ENCODE results near the gene ANTKMT.
A peak's percentile ranks its signal among the peaks of the same experiment; 100 is the strongest.
"Not testable (repeated sequence)": the region's sequence is repeated elsewhere in the genome, so short reads cannot be mapped to it uniquely, and the experiment has no call there.

ANTKMT gene

DNA sequence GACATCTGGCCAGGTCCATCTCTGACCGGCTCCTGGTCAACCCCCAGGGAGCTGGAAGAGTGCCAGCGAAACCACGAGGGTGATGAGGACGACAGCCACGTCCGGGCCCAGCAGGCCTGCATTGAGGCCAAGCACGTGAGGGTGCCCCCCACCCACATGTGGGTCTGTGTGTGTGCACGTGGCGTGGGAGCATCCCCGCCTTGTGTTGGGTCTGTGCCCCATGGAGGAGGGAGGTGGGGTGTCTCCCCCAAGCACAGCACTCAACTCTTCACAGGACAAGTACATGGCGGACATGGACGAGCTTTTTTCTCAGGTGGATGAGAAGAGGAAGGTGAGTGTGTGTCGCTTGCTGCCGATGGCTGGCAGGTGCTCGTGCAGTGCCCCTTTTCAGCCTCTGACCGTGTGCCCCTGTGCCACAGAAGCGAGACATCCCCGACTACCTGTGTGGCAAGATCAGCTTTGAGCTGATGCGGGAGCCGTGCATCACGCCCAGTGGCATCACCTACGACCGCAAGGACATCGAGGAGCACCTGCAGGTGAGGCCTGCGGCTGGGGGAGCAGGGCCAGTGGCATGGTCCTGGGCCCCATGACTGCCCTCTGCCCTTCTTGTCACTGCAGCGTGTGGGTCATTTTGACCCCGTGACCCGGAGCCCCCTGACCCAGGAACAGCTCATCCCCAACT is 39.1 kb upstream of the ANTKMT start:
- peak in 1 of 2 experiments; percentile 5 for DNase-seq

DNA sequence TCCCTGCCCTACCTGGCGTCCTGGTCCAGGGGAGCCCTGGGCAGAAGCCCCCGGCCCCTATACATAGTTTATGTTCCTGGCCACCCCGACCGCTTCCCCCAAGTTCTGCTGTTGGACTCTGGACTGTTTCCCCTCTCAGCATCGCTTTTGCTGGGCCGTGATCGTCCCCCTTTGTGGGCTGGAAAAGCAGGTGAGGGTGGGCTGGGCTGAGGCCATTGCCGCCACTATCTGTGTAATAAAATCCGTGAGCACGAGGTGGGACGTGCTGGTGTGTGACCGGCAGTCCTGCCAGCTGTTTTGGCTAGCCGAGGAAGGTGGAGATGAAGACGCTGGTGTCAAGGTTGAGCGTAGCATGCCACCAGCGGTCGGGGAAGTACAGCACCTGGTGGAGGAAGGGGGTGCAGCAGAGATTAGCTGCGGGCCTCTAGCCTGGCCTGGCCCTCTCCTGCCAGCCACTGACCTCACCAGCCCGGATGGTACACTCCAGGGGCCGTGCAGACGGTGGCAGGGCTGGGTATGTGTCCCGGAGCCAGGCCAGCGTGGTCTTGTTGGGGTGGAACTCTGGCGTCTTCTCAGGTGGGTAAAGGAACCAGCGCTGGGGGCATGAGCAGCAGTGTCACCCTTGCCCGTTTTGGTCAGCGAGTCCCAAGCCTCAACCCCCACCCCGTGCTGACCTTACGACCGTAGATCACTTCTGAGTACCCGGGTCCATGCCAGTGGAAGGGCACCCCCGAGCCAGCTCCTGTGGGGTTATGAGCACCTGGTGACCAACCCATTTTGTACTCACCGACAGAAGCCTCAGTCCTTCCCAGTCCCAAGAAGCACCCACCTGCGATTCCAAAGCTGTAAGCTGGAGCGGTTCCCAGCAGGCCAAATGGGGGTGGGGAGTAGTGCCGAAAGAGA is 38.2 kb upstream of the ANTKMT start:
- DNase-seq: no peak

DNA sequence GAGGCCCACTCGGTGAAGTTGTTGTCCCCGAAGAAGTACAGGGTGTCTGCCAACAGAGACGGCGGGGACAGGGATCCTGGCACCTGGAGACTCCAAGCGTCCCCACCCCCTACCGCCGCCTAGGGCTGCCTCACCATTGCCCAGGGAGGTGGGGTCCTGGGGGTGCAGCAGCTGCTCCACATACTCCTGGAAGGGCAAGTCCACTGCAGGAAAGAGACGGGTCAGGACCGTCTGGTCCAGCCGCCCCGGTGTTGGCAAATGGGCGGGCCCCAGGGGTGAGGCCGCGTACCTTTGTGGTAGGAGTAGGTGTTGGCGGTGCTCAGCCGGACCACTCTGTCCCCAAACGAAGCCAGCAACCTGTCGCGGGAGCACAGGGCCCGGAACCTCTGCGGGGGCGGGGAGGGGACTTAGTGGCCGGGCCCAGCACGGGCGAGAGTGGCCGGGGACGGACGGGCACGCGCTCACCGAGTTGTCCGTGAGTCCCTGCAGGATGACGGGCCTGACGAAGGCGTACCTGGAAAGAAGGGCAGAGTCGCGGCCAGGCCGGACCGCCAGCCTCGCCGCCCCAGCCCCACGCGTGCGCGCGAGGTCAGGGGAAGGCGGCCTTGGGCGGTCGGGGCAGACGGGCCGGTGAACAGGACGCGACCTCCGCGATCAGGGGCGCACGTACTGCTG is 37.4 kb upstream of the ANTKMT start:
- no peak for DNase-seq

DNA sequence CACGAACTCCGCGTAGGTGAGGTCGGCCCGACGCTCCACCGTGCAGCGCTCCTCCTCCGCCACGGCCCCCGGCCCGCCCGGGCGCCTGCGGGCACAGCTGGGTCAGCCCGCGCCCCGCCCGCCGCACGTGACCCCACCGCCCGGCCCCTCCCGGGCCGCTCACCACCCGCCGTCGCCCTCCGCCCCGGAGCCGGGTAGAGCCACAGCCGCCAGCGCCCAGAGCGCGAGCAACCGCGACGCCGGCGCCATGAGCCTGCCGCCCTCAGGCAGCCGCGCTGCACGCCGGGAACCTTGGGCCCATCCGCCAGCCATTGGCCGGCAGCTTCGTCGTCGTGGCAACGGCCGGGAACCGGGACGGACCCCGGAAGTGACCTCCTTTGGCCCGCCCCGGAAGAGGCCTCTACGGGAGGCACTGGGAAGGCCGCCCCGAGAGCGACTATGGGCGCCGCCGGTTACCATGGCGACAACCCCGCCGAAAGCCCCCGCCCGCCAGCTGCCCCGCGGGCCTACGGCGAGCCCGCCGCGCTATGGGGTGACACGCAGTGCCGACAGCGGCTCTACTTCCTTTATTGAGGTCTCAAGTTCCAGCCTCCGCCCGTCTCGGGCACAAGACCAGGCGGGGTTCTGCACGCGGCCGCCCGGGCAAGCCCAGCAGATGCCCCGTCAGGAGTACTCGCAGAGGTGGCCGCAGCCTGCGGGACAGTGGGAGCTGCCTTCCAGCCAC is 36.7 kb upstream of the ANTKMT start, which contains the start of gene JMJD8:
JMJD8 (minus strand) TSS at position 264 of the 724 bp plus-strand sequence; CDS start at position 249, 15 bp downstream.
- DNase-seq: peak; percentile 70 to 80

DNA sequence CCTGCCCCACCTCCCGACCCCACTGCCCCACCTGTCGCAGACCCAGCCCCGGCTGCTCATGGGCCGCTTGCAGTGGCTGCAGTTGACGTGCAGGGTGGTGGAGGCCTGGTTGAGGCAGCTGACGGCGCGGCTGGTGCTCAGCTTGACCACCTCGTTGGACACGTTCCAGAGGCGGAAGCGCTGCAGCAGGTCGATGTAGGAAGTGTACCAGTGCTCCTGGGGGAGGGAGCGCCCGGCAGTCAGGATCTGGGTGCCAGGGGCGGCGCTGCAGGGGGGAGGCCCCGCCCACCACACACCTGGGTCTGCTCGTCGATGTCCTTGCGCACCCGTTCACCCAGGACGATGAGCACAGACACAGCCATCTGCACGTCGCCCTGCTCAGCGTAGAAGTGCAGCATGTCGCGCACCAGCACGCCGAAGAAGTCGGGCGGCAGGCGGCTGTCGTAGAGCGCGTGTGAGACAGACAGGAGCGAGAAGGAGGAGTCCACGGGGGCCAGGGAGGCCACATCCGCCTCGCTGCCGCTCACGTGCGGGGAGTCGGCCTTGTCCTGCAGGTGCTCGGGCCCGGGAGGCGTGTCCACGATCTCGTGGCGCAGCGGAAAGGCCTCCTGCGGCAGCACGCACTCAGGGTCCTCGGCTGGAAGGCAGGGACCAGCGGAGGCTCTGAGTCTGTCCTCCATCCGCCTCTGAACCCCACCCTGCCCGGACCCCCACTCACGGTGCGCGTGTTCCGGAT is 35.8 kb upstream of the ANTKMT start:
- DNase-seq: no peak

DNA sequence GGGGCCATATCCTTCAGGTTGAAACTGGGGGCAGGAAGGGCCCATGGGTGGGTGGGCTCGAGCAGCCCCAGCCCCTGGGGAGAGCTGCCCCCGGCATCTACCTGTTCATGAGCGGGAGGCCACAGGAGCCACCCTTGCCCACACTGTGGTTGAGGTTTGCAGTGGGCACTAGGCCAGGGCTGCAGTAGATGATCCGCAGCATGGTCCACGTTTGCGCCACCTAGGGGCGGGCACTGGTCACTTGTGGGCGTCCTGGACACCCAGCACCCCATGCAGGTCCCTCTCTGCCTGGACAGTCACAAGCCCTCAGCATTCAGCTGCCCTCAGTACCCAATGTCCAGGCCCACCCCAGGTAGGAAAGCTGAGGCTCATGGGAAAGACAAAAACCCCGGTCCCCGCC is 35.0 kb upstream of the ANTKMT start:
- peak in 1 of 2 experiments; percentile 20 for DNase-seq

DNA sequence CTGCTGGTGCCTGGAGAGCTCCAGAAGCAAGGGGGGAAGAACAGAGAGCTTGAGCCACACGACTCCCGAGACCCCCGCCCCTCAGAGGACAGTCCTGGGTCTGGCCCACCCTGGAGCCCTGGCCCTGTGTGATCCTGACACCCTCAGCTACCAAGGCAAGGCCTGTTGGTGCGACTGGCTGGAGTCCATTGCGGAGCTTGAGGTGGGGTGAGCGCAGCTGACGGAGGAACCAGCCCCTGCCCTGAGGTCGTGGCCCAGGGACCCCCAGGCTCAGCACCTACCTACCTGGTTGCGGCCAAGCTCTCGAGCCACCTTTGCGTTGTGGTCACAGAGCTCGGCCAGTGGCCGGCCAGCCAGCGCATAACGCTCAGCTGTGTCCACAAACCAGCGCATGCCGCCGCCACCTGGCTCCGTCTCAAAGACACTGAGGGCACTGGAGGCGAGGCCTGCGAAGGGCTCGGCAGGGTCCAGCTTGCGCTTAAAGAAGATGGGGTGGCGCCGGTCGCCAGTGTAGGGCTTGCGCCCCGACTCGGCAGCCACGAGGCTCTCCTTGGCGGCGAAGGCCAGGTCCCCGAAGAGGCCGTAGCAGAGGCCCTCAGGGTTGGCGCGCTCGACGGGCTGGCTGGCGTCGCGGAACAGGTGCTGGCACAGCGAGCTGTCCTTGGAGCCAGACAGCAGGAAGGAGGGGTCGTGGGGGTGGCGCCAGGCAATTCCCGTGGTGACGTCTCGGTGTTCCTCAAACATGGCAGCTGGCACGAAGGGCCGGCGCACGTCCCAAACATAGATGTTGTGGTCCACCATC is 34.3 kb upstream of the ANTKMT start:
- DNase-seq: no peak

DNA sequence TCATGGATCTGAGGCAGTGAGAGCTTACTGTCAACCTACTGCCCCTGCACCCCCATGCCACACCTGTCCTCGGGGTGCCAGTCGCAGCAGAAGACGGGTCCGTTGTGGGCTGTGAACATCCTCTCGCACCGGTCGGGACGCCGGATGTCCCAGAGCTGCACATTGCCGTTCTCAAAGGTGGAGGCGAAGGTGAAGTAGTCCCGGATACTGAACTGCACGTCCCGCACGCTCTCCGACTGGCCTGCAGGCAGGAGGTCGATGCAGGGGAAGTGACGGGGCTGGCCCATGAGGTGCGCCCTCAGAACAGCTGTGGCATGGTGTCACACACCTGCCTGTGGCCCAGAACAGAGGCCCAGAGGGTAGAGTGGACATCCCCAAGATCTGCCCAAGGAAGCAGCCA is 33.4 kb upstream of the ANTKMT start:
- DNase-seq: no peak

DNA sequence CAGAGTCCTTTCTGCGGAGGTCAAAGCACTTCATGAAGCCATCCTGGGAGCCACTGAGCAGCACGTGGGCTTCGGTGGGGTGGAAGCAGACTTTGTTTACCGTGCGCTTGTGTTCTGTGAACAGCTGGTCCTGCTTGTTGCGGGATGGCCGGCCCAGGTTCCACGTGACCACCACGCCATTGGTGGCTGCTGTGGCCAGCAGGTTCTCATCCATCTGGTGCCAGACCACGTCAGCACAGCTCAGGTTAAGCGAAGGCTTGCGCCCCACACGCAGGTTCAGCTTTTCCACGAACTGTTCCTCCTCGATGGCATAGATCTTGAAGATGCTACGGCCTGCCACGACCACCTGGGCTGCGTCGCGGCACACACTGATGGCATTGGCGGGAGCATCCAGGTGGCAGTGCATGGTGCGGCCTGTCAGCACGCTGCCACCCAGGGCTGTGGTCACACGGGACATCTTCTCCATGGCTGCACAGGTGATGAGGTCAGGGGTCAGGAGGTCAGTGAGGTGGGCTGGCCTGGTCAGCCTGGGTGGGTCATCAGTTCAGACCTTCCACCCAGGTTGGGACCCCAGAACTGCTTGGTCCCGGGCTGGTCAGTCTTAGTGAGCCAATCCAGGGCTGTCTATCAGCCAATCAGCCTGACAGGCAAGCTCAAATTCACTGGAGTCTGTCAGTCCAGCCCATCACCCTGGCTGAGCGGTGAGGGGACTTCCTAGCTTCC is 31.6 kb upstream of the ANTKMT start:
- DNase-seq: no peak

DNA sequence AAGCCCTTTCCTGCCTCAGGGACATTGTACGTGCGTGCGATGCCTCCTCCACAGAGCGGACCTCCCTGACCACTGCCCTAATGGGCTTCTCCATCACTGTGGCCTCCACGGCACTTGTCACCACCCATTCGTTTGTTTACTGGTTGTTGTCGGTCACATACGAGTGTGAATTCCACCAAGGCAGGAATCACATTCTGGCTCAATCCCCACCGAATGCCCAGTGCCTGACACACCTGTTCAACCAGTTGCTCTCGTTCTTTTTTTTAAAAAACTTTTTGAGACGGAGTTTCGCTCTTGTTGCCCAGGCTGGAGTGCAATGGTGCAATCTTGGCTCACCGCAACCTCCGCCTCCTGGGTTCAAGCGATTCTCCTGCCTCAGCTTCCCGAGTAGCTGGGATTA is 29.7 kb upstream of the ANTKMT start:
- not testable (repeated sequence) for DNase-seq

DNA sequence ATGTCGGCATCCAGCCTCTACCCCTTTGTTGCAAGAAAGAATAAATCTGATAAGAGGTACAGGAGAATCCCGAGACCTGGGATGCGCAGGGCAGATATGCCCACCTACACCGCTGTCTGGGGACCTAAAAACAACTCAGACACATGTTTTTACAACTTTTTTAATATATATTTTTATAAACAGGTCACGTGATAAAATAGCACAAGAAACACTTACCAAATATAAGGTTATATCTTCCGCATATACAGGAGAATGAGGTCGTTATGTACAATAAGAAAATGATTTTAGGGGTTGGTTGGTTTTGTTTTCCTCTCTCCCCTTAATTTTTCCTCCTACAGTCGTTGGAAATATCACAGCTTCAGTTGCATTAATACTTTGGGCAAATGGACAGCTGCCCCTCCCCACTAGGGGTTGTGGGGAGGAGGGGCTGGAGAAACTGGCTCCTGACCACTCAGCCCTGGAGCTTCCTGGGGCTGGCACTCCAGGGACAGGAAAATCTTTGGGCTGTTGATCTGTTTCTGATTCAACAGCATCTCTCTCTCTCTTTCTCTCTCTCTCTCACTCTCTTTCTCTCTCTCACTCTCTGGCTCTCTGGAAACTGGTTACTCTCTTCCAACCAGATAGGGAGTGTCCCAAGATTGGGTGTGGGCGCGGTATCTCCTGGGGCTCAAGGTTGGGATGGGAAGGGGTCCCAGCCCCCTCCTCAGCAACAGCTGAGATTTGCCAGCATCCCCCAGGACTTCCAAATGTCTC is 28.4 kb upstream of the ANTKMT start:
- no peak for DNase-seq

DNA sequence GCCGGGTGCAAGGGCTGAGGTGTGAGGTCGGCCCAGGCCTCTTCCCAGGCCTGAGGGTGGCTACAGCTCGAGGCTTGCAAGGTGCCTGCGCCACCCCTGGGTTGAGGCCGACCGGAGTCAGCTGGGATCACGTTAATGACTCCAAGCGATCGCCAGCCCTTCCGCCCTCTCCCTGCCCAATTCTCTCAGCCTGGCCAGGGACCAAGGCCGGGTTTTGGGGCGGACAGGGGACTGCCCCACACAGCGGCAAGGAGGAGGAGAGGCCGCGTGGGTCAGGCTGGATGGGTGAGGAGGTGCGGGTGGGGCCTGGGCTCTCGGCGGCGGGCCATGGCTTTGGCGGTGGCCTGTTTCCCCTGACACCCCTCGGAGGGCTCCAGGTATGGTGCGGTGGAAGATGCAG is 27.6 kb upstream of the ANTKMT start:
- no peak for DNase-seq

DNA sequence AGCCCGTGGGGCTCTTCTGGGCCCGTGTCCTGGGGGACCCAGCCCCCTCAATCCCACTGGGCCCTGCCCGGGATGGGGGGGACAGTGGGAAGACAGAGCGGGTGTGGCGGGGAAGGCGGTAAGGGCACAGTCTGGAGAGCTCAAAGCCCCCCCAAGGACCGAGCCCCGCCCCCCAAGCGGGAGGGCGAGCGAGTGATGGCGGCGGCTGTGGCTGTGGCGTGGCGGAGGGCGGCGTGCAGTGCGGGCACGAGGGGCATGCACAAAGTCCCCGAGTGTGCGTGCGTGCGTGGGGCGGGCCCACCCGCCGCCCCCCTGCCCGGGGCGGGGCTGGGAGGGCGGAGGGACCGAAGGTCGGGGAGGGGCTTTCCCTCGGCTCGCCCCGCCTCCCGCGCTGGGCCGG is 27.2 kb upstream of the ANTKMT start:
- no peak for DNase-seq

DNA sequence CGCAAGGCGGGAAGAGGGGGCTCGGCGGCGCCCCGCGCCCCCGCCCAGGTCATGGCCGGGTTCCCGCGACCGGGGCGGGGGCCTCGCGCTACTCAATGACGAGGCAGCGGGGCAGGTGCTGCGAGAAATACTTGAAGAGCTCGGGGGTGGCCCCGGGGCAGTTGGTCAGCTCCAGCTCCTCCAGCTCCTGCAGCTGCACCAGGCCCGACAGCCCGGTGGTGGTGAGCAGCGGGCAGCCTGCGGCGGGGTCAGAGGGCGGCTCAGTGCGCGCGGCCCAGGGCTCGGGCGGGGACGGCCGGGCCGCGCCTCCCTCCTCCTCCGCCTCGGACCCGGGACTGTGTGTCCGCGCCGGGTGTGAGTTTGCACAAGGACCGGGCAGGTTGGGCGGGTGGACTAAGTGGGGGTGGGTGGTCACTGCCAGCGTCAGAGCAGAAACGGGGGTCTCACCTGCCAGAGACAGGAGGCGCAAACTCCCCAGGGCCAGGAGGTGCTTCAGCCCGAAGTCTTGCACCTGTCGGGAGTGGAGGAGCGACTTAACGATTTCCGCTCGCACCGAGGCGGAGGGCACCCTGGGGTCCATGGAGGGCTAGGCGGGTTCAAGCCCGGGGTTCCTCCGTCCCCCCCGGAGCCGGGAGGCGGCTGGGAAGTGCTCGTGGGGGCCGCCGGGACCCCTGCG is 26.6 kb upstream of the ANTKMT start:
- no peak for DNase-seq

DNA sequence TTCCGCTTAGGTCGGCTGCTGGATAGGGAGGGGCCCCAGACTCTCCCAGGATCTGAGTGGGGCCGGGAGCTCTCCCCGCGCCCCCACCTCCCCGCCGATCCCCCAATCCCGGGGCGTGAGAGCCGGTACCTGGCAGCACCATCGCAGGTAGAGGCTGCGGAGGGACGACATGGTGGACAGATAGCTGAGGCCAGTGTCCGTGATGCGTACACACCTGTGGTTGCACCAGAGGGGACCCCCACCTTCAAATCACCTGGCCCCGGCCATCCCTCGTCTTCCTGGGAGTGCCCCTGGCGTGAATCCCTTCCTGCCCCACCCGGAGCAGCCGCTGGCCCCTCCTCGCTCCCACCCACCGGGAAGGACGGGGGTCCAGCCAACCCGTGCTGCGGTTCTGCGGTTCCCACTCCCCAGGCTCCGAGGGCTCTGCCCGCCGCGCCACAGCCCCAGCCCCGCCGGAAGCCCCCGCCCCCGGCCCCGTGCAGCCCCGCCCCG is 26.0 kb upstream of the ANTKMT start:
- no peak for DNase-seq

DNA sequence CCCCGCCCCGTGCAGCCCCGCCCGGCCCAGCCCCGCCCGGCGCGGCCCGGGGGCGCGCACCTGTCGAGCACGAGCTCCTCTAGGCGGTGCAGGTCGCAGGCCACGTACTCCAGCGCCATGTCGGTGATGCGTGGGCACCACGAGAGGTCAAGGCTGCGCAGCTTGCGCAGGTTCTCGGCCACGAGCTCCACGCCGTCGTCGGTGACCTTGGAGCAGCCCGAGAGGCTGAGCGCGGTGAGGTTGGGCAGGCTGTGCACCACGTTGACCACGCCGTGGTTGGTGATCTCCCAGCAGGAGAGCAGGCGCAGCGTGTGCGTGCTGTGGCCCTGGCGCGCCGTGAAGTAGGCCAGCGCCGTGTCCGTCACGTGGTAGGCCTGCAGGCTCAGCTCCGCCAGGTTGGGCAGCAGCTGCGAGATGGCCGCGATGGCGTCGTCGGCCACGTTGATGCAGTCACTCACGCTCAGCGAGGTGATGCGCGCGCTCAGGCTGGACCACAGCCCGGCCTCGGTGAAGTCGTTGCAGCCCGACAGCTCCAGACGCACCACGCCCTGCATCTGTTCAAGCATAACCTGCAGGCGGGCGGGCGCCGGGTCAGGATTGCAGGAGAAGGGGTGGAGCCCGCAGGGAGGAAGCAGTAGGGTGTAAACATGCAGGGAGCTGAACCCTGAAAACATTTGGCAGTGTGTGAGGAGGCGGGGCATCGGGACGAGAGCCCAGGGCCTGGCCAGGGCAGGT is 25.4 kb upstream of the ANTKMT start:
- DNase-seq: no peak

DNA sequence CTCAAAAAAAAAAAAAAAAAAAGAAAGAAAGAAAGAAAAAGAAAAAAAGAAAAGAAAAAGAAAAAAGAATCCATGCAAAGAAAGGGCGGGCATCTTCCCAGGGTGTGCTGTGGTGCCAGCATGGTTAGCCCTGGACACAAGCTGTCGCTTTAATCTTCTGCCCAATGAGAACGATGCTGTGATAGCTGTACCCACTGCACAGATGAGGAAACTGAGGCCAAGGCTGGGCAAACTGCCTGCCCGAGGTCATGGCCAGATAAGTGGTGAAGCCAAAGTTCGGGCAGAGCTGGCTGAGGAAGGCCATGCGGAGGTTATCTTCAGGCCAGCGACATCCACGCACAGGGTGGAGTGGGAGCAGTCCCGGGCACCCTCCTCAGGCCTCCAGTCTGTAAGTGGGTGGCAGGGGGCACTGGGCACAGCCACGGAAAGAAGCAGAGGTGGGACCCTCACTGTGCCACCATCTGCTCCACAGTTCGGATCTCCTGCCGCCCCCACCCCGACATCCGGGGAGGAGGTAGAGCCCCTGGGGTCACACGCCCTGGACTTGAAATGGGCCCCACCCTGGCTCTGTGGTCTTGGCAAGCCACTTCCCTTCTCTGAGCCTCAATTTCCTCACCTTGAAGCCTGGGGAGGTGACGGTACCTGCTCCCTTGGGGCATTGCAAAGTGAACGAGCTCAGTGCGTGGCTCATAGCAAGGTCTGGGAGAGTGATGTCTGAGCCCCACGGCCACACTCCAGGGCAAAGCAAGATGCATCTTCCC is 21.9 kb upstream of the ANTKMT start:
- DNase-seq: no peak
